Right renal pelvis (tissue), 4 donors: ENCODE results near the gene DCAF15. TPM values are rescaled to one million over a fixed set of nuclear protein-coding genes. Genes with fewer than 3 reads are reported as not detected.

Experiments used
- DNase-seq, 4 donors: peaks; one replicate each; pipeline ENCODE4 v3.0.0-alpha.2; 2013; ENCODE audit warnings: low read depth in 4 of 4, low spot score in 3 of 4, missing footprints in 1 of 4
- polyA plus RNA-seq, 4 donors: library from polyadenylated mRNA; unstranded; fragments of 120-200 nt; gene quantifications; one replicate each; pipeline ENCODE4 v1.2.1, GENCODE V29; 2013; ENCODE audit not compliant: insufficient read length in 4 of 4

DCAF15 gene
- polyA plus RNA-seq, 4 donors, result 33.3 to 41.3 (median 36.2) TPM

GRCh38 chr19:13989487-13989886 lies 37.2 kb downstream of the DCAF15 start:
- no peak for DNase-seq

- DNase-seq, result no peak
These were observed 37.8 kb downstream of the DCAF15 start for GRCh38 chr19:13990085-13990484.

- DNase-seq, result no peak
These were observed 39.7 kb downstream of the DCAF15 start for GRCh38 chr19:13992025-13992424.

- DNase-seq, result no peak
These were observed 41.4 kb downstream of the DCAF15 start for GRCh38 chr19:13993590-13994300.

GRCh38 chr19:13995017-13995728 lies 42.9 kb downstream of the DCAF15 start:
- DNase-seq, result no peak

- DNase-seq, result no peak
These were observed 43.8 kb downstream of the DCAF15 start for GRCh38 chr19:13995878-13996765.

- no peak for DNase-seq
These were observed 44.8 kb downstream of the DCAF15 start for GRCh38 chr19:13996928-13997630.

GRCh38 chr19:13997631-13997962 lies 45.3 kb downstream of the DCAF15 start:
- no peak for DNase-seq

GRCh38 chr19:13998426-13998825 lies 46.1 kb downstream of the DCAF15 start:
- no peak for DNase-seq

GRCh38 chr19:13999085-13999484 lies 46.8 kb downstream of the DCAF15 start:
- DNase-seq, result no peak

GRCh38 chr19:14000691-14001375 lies 48.5 kb downstream of the DCAF15 start:
- DNase-seq, result no peak

GRCh38 chr19:14002571-14003250 lies 50.4 kb downstream of the DCAF15 start:
- DNase-seq, result no peak

- DNase-seq, result no peak
These were observed 51.1 kb downstream of the DCAF15 start for GRCh38 chr19:14003251-14004055.

- DNase-seq, result no peak
These were observed 52.5 kb downstream of the DCAF15 start for GRCh38 chr19:14004619-14005348.

GRCh38 chr19:14005349-14006084 lies 53.2 kb downstream of the DCAF15 start:
- peak; percentile 79 to 82 (median 80) for DNase-seq

- DNase-seq, result peak; percentile 95 to 99 (median 98)
These were observed 53.9 kb downstream of the DCAF15 start, which contains the start of gene RFX1 for GRCh38 chr19:14006085-14006765. Gene RFX1, minus strand, starts transcription at chr19:14006320. Its CDS starts 12,477 bp downstream, at chr19:13993843.
